HG02840 (cell line): Measurements from ENCODE around the gene KRTAP10-5.
"Not testable (repeated sequence)": the region's sequence is repeated elsewhere in the genome, so short reads cannot be mapped to it uniquely, and the experiment has no call there.

Experiments used
- ATAC-seq: cut with Tn5 transposase; IDR thresholded peaks from one replicate; pipeline ENCODE4 v1.9.1; 2021; ENCODE audit warnings: mild to moderate bottlenecking, moderate library complexity, moderate number of reproducible peaks; ENCODE audit not compliant: unreplicated experiment, low FRiP score

The KRTAP10-5 gene, protein sequence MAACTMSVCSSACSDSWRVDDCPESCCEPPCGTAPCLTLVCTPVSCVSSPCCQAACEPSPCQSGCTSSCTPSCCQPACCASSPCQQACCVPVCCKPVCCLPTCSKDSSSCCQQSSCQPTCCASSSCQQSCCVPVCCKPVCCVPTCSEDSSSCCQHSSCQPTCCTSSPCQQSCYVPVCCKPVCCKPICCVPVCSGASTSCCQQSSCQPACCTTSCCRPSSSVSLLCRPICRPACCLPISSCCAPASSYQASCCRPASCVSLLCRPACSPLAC

DNA sequence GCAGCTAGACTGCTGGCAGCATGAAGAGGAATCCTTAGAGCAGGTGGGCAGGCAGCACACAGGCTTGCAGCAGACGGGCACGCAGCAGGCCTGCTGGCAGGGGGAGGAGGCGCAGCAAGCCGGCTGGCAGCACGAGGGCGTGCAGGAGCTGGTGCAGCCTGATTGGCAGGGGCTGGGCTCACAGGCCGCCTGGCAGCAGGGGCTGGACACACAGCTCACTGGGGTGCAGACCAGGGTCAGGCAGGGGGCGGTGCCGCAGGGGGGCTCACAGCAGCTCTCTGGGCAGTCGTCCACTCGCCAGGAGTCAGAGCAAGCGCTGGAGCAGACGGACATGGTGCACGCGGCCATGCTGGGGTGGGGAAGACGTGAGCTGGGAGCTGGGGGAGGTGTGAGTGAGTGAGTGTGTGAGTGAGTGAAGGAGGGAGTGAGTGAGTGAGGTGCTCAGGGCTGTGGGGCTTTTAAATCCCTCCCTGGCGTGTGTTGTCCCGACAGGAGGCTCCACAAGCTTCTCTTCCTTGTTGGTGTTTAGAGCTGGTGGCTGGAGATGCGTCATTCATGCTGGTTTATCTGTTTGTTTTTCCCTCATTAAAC, at the start of gene KRTAP10-5:
Gene KRTAP10-5, minus strand, starts transcription at position 374 of the 591 bp plus-strand sequence. Its CDS starts 26 bp downstream, at position 348.
- ATAC-seq, result not testable (repeated sequence)

DNA sequence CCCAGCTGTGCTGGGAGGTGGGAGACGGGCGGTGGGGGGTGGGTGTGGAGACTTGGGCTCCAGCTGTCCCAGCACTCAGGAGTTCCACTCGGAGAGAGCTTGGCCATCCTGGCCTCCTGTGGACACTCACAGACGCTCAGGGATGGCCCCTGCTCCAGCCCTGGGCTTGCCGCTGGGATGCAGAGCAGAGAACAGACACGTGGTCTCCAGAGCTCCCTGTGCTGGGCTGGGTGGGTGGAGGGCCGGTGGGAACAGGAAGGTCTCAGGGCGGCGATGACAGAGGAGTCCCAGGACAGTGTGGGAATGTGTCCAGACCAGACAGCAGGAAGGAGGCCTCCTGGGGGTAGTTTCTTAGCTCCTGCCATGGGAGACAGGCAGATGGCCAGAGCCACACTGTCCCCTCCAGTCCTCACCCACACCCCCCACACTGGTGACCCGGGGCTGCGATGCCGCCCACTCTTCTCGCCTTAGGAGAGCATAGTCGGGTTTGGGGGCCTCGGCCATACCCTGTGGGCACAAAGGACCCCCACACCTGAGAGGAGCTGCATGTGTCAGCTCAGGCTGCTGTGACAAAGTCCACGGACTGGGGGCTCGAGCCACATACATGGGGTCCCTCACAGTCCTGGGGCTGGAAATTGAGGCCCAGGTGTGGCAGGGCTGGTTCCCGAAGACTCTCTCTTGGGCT, 48.4 kb upstream of the KRTAP10-5 start:
- no peak for ATAC-seq

DNA sequence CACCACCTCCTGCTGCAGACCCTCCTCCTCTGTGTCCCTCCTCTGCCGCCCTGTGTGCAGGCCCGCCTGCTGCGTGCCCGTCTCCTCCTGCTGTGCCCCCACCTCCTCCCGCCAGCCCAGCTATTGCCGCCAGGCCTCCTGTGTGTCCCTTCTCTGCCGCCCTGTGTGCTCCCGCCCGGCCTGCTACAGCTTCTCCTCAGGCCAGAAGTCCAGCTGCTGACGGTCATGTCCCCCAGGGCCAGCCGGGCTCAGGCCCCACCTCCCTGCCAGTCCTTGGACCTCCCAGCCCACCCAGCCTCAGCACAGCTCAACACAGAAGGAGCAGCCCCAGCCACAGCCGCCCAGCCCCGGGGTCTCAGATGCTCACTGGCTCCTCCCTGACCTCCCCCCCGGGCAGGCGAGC, 47.4 kb upstream of the KRTAP10-5 start:
- not testable (repeated sequence) for ATAC-seq

DNA sequence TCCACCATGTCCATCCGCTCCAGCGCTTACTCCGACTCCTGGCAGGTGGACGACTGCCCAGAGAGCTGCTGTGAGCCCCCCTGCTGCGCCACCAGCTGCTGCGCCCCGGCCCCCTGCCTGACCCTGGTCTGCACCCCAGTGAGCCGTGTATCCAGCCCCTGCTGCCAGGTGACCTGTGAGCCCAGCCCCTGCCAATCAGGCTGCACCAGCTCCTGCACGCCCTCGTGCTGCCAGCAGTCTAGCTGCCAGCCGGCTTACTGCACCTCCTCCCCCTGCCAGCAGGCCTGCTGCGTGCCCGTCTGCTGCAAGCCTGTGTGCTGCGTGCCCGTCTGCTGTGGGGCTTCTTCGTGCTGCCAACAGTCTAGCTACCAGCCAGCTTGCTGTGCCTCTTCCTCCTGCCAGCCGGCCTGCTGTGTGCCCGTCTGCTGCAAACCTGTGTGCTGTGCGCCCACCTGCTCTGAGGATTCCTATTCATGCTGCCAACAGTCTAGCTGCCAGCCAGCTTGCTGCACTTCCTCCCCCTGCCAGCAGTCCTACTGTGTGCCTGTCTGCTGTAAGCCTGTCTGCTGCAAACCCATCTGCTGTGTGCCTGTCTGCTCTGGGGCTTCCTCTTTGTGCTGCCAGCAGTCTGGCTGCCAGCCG, 46.9 kb upstream of the KRTAP10-5 start:
- not testable (repeated sequence) for ATAC-seq

DNA sequence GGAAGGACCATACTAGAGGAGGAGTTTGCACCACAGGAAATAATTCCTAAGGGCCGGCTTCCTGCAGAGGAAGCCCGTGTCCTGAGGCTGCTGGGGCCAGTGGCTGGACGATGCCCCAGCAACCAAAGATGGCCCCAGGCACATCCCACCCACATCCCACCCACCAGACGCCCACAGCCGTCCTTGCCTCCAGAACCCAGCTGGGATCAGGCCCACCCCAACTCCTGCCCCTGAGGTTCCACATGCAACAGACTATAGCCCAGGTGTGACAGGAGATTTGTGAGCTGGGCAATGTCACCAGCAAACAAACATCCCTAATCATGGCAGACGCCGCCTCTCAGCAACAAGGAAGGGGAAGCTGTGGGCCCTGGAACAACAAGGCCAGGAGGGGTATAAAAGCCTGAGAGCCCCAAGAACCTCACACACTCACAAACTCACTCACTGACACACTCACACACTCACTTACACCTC, 46.3 kb upstream of the KRTAP10-5 start, which contains the start of gene KRTAP10-9:
Gene KRTAP10-9, plus strand, starts transcription at position 421 of the 471 bp plus-strand sequence. CDS start 79 bp downstream, outside the sequence.
- no peak for ATAC-seq

DNA sequence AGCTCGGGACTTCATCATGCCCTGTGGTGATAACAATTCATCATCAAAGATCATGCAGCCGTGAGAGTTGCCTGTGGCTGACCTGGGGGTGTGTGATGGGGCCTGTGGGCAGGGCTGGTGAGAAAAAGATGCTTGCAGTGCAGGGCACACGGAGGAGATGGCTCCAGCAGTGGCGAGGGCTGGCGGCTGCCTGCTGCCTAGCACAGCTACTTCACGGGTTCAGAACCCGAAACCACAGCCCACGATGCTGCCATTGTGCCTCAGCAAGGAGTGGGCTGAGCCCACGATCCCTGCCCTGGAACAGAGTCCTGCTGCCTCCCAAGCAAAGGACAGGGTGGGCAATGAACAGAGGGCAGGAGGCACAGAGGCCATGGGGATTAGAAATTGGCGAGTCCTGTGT, 45.9 kb upstream of the KRTAP10-5 start:
- ATAC-seq, result no peak

DNA sequence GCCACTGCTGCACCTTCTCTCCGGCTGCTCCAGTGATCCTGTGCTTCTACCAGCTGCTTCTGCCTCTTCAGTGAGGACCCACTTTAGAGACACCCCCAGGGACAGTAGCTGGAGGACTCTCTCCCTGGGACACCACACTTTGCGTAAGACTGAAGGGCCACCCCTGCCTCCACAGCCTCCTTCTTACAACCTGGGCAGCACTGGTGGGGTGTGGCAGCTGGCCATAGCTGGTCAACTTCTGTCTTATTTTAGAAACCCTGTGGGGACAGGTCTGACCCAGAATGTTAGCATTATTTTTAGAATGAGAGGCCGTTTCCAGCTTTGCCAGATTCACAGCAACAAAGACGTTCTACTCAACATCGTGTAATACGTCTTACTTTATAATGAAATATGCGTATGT, 45.4 kb upstream of the KRTAP10-5 start:
- no peak for ATAC-seq

DNA sequence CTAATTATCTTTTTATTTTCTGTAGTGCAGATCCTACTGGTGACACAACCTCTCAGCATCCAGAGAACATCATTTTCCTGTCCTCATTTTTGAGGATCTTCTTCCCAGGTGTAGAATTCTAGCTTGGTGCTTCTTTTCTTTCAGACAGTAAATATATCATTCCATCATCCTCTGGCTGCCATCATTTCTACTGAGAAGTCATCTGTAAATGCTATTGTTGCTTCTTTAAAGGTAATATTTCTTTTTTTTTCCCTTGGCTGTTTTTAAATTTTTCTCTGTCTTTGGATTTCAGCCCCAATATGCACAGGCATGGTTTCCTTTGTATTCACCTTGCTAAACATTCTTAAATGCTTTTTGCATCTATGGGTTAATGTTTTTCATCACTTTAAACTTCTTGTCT, 43.2 kb upstream of the KRTAP10-5 start:
- ATAC-seq, result no peak

DNA sequence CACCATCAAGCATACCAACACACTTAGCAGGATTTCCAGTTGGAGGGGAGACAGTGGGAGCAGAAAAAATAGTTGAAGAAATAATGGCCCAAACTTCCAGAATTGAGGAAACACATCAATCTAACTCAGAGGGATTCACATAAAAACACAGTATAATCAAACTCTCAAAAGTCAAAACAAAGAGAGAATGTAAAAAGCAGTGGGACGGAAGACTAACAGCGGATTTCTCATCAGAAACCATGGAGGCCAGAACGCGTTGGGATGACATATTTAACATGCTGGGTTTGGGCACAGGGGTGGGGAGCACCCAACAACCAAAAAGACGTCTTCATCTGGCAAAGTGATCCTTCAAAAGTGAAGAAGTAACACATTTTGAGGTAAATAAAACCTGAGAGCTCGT, 39.5 kb upstream of the KRTAP10-5 start:
- ATAC-seq, result no peak

DNA sequence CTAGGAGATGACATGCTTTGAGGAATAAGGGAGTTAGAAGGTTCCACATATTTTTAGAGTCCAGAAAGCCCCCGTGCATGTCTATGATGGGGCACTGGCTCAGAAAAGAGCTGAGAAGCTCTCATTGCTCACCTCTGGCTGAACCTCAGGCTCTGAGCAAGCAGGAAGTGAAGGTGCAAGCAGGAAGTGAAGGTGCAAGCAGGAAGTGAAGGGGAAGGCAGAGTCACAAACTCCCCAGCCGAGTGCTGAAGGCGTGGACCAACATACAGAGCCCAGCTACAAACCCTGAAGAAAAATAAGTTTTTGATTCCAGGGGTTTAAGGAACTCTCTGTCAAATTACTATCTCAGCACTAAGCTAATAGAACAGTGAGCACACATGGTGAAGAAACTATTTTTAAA, 38.5 kb upstream of the KRTAP10-5 start:
- ATAC-seq, result no peak

DNA sequence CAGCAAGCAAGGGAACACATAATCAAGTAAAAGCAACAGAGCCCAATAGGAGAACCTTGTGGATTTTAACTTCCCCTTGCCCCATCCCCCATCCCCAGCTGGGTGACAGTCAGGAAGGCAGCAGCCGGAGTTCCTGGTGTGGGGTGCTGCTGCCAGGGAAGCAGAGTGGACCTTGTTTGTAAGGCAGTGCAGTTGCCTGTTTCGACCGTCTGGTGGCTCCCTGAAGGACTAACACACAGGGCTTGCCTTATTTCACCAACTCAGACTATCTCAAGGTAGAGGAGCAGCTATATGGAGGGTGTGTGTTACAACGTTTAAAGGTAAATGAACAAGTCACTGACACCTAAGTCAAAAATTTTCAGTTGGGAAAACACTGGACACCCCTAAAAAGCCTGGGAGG, 38.1 kb upstream of the KRTAP10-5 start:
- ATAC-seq, result no peak

DNA sequence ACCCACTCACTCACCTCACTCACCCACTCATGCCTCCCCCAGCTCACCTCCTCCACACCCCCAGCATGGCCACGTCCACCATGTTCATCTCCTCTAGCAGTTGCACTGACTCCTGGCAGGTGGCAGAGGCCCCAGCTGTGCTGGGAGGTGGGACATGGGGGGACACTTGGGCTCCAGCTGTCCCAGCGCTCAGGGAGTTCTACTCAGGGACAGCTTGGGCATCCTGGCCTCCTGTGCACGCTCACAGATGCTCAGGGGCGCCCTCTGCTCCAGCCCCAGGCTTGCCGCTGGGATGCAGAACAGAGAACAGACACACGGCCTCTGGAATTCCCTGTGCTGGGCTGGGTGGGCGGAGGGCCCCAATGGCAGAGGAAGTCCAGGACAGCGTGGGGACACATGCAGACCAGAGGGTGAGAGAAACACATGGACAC, 36.7 kb upstream of the KRTAP10-5 start:
- ATAC-seq, result no peak

DNA sequence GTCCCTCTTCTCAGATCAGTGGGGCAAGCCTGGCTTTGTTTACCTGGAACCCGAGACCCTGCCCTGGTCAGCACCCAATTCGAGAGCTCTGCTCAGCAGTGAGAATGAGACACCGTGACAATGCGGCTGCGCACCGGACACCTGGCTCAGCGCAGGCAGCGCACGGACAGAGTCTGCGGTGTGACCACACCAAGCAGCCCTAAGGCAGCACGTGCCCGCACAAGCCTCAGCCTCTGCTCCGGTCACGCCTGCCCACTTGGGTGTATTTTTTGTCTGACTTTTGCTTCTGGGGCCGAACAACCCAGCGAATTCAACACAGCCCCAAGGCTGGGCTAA, 36.2 kb upstream of the KRTAP10-5 start:
- ATAC-seq, result no peak

DNA sequence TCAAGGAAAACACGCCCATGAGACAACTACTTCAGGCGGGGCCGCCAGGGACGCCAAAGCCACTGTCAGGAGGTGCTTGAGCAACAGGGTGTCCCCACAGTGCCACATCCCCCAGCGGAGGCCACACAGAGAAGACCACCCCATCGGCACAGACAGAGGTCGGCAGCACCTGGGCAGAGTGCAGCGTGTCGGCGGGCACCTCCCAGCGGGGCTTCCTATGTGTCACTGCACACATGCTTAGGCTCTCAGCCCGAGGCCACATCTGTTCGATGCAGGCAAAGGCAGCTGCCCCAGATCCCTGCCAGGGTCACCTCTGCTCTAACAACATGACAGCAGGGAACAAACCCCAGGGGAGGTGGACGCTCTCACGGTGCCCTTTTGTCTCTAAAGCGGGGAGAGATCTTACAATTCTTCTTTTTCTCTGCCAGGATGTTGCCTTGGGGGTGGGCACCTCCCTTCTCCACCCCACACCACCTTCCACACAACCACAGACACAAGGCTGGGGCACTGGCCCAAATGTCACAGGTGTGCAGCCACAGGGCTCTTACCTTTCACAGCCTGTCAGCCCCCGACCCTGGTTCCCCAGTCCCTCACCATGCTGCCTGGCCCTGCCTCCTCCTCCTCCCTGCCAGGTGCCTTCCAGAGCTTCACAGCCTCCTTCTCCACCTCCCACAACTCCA, 35.6 kb upstream of the KRTAP10-5 start:
- no peak for ATAC-seq

DNA sequence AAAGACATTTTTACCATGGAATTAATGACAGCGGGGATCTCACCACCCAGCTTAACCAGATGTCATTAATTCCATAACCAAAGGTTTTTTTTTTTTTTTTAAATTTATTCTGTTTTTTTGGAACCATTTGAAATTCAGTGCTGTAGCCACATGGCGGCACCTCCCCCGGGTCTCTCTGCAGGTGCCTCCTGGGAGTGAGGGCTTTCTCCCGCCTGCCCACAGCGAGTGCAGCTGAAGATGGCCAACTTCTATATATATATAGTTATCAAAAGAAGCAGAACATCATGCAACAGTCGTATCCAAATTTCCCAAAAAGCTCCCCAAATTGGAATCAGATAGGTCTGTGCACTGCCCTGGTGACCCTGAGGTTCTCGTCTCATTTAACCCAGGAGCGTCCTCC, 35.1 kb upstream of the KRTAP10-5 start:
- no peak for ATAC-seq

DNA sequence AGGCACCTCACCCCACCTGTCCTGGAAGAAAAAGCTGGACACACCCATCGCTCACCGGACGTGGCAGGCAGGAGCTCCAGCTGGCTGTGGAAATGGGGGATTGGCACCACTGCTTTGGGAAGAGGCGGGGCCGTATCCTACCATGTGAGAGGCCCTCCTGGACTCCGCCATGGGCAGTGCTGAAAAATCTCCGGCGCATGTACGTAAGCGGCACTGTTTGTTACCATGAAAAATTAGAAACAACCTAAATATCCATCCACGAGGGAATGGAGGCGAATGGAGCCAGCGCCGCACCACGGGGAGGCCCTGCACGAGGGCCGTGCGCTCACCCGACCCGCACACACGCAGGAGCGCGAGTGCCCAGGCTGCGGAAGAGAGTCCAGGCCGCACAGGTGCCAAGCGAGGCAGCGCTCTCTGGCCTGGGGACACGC, 34.6 kb upstream of the KRTAP10-5 start:
- ATAC-seq, result no peak

DNA sequence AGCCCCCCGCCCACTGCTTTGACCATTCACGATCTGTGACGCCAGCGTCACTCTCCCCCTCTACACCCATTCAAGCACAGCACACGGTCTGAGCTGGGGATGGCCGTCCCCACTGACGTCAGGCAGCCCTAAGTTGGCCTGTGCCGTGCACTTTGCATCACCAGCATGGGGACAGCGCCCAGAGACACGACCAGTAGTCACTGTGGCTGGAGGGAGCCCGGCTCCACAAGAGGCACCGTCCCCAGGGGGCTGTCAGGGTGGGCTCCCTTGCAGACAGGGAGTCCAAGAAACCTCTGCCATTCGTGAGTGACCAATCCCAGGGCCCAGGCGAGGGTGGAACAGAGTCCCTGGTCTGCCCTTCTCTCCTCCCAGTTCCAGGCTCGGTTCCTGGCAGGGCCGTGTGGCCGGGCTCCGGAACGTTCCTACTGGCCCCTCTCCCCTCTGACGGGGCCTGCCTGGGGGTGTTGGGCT, 33.8 kb upstream of the KRTAP10-5 start:
- ATAC-seq, result no peak

DNA sequence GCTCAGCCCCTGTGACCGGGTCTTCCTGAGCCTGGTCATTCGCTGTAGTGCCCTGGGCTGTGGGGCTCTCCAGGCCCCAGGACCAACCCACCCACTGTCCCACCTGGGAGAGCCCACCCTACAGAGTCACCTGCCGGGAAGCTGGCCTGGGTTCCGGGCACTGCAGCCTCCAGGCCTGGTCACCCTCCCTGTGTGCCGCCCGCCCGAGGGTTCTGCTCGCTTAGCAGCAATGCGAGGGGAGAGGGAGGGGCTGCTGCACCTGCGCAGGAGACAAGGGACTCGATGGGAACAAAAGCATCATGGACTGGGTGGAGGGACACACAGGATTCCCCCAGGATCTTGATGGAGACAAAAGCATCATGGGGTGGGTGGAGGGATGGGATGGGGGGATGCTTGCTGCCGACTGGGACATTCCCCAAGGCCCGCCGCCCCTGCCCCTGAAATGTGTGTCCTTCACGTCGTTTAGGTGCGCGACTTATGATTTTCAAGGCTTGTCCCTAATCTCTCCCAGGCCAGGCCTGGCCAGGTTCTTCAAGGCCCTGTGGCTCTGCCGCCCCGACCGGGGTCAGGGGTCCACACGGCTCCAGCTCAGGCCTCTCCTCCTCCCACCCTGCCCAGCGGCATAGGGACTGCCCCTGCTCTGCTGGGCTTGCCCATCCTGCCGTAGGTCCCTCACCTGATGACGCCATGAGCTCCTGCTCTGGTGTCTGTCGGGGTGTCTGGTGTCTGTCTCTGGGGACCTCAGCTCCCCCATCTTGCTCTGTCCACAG, 33.2 kb upstream of the KRTAP10-5 start:
- no peak for ATAC-seq

DNA sequence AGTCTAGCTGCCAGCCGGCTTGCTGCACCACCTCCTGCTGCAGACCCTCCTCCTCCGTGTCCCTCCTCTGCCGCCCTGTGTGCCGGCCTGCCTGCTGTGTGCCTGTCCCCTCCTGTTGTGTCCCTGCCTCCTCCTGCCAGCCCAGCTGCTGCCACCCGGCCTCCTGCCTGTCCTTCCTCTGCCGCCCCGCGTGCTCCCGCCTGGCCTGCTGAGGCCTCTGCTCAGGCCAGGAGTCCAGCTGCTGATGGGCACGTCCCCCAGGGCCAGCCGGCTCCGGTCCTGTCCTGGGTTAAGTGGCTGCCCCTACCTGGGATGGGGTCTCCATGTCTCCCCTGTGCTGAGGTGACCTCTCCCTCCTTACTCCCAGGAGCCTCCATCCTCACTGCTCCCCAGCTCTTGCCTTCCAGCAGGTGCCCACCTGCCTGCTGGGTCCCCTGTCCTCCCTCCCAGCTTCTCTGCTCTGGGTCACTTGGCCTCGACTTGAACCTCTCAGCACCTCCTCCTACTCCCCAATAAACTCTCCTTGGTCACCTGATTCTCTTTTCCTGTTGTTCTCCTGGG, 32.3 kb upstream of the KRTAP10-5 start:
- ATAC-seq, result no peak
